Measurements from ENCODE around the gene MAF. TPM values are rescaled to one million over a fixed set of nuclear protein-coding genes. Genes with fewer than 3 reads are reported as not detected.

MAF gene
- total RNA-seq, 1 experiment from 2014 or later: not detected

DNA sequence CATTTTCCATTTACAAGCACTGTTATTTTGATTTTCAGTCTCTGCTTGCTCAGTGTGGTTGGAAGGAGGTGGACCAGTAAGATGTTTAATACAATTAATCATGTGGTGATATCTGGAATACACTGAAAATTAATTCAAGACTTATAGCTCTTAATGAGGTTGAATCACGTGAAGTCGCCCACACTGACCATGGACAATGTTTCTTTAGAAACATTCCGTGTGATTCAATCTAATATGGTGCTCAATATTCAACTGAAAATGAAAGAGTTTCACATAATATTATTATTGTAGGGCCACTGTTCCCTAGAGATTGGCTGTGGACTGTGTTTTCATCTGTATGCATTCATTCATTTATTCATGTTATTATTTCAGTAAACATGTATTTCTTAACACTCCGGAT, 45.2 kb upstream of the MAF start:
- intact Hi-C loops (cut with micrococcal nuclease; ENCODE audit: unreplicated experiment): no loop called here
- Histone ChIP-seq H3K27me3 (ENCODE audit: insufficient read depth, low read depth) (peaks cover 37% of the 10 kb centered on the region), H3K9me3 (ENCODE audit: insufficient read depth, low read depth) (no peaks in the 10 kb centered on the region), H2AFZ (no peak overlapping the region), H4K20me1 (ENCODE audit: insufficient read depth) (no peaks in the 10 kb centered on the region), H3K9me2 (ENCODE audit: insufficient read depth) (no peaks in the 10 kb centered on the region), H3K4me1 (replicated peaks; ENCODE audit: insufficient read depth) (no peaks in the 10 kb centered on the region), H3K4me3 (no peak overlapping the region), H3K79me2 (ENCODE audit: low read depth) (no peaks in the 10 kb centered on the region), H3K27ac (no peak overlapping the region), H3K4me2 (no peak overlapping the region), H3F3A (ENCODE audit: insufficient read depth, low read depth) (no peaks in the 10 kb centered on the region), H3K36me3 (ENCODE audit: low read depth) (no peaks in the 10 kb centered on the region)
- BruUV-seq (replicated peaks): no TSS peak
- CTCF ChIA-PET: no interaction called here
- DNase-seq: no peak
- TF ChIP-seq EZH2 (IDR thresholded peaks at IDR 0.05; ENCODE audit: low read depth): no peak
- TF ChIP-seq, protein P1, sequence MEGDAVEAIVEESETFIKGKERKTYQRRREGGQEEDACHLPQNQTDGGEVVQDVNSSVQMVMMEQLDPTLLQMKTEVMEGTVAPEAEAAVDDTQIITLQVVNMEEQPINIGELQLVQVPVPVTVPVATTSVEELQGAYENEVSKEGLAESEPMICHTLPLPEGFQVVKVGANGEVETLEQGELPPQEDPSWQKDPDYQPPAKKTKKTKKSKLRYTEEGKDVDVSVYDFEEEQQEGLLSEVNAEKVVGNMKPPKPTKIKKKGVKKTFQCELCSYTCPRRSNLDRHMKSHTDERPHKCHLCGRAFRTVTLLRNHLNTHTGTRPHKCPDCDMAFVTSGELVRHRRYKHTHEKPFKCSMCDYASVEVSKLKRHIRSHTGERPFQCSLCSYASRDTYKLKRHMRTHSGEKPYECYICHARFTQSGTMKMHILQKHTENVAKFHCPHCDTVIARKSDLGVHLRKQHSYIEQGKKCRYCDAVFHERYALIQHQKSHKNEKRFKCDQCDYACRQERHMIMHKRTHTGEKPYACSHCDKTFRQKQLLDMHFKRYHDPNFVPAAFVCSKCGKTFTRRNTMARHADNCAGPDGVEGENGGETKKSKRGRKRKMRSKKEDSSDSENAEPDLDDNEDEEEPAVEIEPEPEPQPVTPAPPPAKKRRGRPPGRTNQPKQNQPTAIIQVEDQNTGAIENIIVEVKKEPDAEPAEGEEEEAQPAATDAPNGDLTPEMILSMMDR (conservative IDR thresholded peaks at IDR 0.05): no peak
- POLR2A ChIA-PET (ENCODE audit: unreplicated experiment): no interaction called here

DNA sequence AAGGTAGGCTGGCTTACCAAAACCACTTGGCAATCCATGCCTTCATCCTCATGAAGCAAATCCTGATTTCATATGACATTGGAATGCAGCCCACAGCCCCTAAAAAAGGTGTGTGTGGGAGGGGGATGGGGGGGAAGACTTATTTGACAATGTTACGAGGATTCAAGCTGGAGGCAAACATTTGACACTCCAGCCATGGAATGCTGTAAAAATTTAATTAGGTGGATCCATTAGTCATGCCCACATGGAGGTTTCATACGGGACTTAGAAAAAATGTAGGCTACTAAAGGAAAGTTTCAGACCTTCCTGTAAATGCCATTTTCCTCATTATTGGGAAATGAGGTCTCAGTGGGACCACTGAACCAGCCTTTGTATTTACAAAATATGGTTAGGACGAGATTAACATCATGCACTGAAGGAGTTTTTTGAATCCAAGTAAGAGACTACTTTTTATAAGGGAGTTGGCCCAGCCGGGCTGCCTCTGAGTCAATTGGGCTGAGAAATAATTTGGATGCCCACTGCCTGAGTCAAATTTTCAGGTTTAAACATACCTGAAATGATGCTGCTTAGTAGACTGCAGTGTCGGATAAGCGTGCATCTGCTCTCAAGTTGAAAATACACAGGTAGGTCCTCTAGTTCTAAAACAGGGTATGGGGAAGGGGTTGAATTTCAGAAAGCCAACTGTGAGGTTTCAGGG, 44.6 kb upstream of the MAF start:
- no peaks in the 10 kb centered on the region for H3K4me1 ChIP-seq (replicated peaks; ENCODE audit: insufficient read depth)
- H3K79me2 ChIP-seq (ENCODE audit: low read depth): no peaks in the 10 kb centered on the region
- ChIA-PET CTCF (no interaction called here), POLR2A (ENCODE audit: unreplicated experiment) (no interaction called here)
- no peaks in the 10 kb centered on the region for H3K9me2 ChIP-seq (ENCODE audit: insufficient read depth)
- H3K27me3 ChIP-seq (ENCODE audit: insufficient read depth, low read depth): peaks cover 39% of the 10 kb centered on the region
- no TSS peak for BruUV-seq (replicated peaks)
- no peak overlapping the region for H3K4me3 ChIP-seq
- H4K20me1 ChIP-seq (ENCODE audit: insufficient read depth): no peaks in the 10 kb centered on the region
- no peak overlapping the region for H3K27ac ChIP-seq
- no peaks in the 10 kb centered on the region for H3F3A ChIP-seq (ENCODE audit: insufficient read depth, low read depth)
- no peak overlapping the region for H2AFZ ChIP-seq
- H3K36me3 ChIP-seq (ENCODE audit: low read depth): no peaks in the 10 kb centered on the region
- DNase-seq: no peak
- no peaks in the 10 kb centered on the region for H3K9me3 ChIP-seq (ENCODE audit: insufficient read depth, low read depth)
- TF ChIP-seq EZH2 (IDR thresholded peaks at IDR 0.05; ENCODE audit: low read depth): no peak
- TF ChIP-seq, protein P1 (conservative IDR thresholded peaks at IDR 0.05): no peak
- intact Hi-C loops (cut with micrococcal nuclease; ENCODE audit: unreplicated experiment): no loop called here
- H3K4me2 ChIP-seq: no peak overlapping the region

DNA sequence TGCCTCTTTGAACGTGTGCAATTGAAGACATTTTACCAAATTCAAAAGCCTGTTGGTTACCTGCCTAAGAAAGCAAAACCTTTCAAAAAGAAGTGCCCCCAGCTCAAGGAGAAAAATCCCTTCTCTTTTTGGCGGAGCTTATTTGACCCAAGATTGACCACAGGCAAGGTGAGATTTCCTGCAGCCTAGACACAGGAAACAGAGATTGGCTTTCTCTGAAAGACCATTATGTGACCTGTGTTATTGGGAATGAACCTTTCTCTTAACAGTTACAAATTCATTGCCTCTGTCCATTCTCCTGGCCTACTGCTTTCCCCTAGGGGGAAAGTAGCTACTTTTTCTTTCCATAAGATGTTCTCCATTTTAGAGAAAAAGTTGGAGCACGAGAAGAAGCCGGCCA, 42.1 kb upstream of the MAF start:
- BruUV-seq (replicated peaks): no TSS peak
- Histone ChIP-seq H3K4me3 (no peak overlapping the region), H3K27ac (no peak overlapping the region), H2AFZ (no peak overlapping the region), H3K27me3 (ENCODE audit: insufficient read depth, low read depth) (peaks cover 46% of the 10 kb centered on the region), H3K4me1 (replicated peaks; ENCODE audit: insufficient read depth) (no peaks in the 10 kb centered on the region), H3F3A (ENCODE audit: insufficient read depth, low read depth) (no peaks in the 10 kb centered on the region), H3K79me2 (ENCODE audit: low read depth) (no peaks in the 10 kb centered on the region), H3K9me3 (ENCODE audit: insufficient read depth, low read depth) (no peaks in the 10 kb centered on the region), H3K4me2 (no peak overlapping the region), H3K9me2 (ENCODE audit: insufficient read depth) (no peaks in the 10 kb centered on the region), H4K20me1 (ENCODE audit: insufficient read depth) (no peaks in the 10 kb centered on the region), H3K36me3 (ENCODE audit: low read depth) (no peaks in the 10 kb centered on the region)
- no peak for DNase-seq
- intact Hi-C loops (cut with micrococcal nuclease; ENCODE audit: unreplicated experiment): no loop called here
- CTCF ChIA-PET: no interaction called here
- POLR2A ChIA-PET (ENCODE audit: unreplicated experiment): no interaction called here
- no peak for TF ChIP-seq EZH2 (IDR thresholded peaks at IDR 0.05; ENCODE audit: low read depth)
- TF ChIP-seq, protein P1 (conservative IDR thresholded peaks at IDR 0.05): no peak
